Measurements from ENCODE around the gene BMP7. TPM values are rescaled to one million over a fixed set of nuclear protein-coding genes. Genes with fewer than 3 reads are reported as not detected.
"Not testable (repeated sequence)": the region's sequence is repeated elsewhere in the genome, so short reads cannot be mapped to it uniquely, and the experiment has no call there.

The BMP7 gene
- total RNA-seq, 1 donor from 2014 or later = not detected

GRCh38 chr20:57166568-57167291, 99.7 kb downstream of the BMP7 start:
- no peak for DNase-seq

DNA sequence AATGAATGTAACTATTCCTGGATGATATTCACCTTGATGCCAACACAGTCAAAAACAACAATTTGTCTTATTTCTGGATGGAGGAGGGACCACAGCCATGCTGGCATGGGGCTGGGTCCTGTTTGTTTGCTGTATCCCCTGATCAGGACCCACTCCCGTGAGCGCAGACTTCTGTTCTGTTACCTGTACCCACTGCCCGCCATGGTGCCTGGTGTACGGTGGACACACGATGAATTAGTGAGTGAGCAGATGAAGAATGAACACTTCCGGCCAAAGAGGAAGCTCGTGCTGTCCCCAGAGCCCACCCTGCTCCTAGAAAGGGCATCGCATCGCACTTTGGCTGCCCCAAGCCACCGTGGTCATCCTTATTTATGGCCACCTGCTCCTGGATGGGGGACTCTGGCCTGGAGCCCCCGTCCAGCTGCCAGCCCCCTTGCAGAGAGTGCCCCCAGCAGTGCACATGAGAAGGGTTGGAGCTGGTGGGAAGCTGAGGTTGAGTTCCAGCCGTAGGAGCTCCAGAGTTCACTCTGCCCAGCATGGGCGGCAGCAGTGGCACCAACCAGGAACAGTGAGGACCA, 100.9 kb downstream of the BMP7 start:
- no peak for DNase-seq

DNA sequence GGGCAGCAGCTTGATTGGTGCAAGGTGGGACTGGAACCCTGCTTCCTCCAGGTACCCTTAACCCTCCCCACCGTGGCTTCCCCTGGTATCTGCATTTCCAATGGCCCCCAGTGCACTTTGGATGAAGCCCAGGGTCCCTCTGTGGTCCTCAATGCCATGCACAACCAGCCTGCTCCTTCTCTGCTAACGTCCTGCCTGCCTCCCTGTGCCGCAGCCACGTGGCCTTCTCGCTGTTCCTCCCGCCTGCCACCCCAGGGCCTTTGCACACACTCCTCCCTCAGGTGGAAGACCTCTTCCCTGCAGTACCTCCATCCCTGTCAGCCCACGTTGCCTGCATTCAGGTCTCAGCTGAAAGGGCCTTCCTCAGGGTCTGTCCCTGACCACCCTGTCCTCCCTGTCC, 101.6 kb downstream of the BMP7 start:
- no peak for DNase-seq

GRCh38 chr20:57163041-57163440, 103.4 kb downstream of the BMP7 start:
- no peak for DNase-seq

- no peak for DNase-seq
Measured at GRCh38 chr20:57162362-57162652, 104.1 kb downstream of the BMP7 start.

DNA sequence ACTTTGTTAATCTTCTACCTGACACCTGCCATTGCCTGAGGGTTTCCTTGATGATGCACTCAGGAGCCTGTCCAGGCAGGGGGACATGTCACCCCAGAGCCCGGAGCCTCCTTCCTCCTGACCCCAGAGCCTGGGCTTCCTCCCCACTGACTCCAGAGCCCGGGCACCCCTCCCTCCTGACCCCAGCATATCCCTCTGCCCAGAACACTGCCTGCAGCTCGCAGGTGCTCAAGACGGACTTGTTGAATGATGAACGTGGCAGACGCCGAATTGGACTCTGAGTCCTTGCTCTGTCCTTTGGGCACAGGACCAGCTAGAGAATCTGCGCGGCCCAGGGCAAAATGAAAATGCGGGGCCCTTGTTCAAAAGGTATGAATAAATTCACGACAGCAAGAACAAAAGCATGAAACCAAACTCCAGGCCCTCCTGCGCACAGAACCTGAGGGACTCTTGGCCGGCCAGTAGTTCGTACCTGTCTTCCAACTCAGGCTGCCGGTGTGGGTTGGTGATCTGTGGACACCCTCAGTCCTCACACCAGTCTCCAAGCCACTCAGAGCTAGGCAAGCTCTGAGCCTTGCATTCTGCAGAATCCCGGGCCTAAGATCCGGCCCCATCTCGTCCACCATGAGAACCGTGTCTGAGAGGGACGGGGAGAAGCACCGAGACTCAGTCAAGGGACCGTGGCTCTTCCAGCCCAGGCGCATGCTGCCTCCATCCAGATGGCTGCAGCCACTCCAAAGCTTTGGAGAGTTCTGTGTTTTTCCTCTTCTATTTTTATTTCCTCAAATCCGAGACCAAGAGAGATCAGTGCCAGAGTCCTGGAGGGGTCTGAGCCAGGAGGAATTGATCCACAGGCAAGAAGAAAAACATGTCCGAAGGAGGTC, 104.7 kb downstream of the BMP7 start:
- DNase-seq = no peak

- no peak for DNase-seq
Measured at GRCh38 chr20:57160985-57161384, 105.5 kb downstream of the BMP7 start.

DNA sequence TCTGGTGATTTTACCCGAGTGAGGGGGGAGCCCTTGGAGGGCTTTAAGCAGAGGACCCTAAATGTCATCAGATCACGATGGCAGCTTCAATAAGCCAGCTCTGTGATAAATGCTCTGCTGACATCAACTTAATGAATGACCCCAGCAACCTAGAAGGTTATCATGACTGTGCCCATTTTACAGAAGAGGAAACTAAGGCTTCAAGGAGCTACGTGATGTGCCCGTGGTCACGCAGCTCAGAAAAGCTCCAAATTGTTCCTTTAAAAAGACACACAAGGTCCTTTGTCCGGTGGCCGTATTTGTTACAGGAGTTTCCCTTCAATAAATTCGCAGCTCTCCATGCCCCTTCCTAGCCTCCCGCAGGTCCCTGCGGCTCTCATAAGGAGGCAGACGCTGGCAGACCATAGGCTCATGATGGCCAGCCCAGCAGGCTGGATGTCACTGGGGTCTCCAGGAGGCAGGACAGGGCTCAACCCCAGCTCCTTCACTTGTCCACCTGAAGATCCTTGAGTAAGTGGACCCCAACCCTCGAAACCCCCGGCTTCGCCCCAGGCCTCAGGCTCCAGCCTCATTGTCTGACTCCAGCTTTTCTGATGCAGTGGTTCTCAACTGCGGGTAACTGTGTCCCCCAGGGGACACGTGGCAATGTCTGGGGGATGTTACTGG, 106.4 kb downstream of the BMP7 start:
- DNase-seq = no peak

GRCh38 chr20:57159193-57159851, 107.1 kb downstream of the BMP7 start:
- no peak for DNase-seq

GRCh38 chr20:57158474-57158873, 108.0 kb downstream of the BMP7 start:
- DNase-seq = no peak

DNA sequence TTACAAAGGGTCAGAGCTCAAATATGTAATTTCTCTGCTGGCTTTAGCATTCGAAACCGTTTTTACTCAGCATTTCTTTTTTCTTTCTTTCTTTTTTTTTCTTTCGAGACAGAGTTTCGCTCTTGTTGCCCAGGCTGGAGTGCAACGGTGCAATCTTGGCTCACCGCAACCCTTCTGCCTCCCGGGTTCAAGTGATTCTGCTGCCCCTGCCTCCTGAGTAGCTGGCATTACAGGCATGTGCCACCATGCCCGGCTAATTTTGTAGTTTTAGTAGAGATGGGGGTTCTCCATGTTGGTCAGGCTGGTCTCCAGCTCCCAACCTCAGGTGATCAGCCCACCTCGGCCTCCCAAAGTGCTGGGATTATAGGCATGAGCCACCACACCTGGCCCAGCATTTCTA, 108.7 kb downstream of the BMP7 start:
- not testable (repeated sequence) for DNase-seq

- DNase-seq = no peak
Measured at GRCh38 chr20:57157106-57157691, 109.2 kb downstream of the BMP7 start.

- DNase-seq = no peak
Measured at GRCh38 chr20:57156011-57156729, 110.3 kb downstream of the BMP7 start.

GRCh38 chr20:57155415-57155814, 111.0 kb downstream of the BMP7 start:
- DNase-seq = no peak

DNA sequence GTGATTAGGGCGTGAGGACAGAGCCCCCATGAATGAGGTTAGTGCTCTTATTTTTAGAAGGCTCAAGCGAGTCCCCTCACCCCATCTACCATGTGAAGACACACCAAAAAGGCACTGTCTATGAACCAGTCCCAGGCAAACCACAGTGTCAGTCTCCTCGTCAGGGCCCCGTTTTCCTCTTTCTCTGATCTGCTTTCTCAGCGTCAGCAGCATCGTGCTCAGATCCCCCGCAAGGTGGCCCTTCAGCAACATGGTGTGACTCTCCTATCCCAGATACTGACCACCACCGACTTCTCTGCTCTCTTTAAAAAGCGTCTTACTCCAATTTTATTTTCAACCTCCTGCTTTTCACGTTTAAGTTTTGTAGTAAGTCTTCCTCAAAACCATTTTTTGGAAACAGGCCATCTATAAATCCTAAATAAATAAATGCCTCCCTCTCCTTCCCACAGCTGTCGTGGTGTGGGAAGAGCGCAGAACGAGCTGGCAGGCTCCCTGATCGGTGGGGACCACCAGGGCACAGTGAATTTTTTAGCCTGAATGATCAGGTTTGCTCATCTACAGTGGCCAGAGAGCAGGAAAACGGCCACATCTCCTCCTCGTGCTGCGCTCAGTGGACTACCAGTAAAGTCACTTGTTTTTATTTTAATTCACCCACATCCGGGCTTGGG, 113.1 kb downstream of the BMP7 start:
- DNase-seq = no peak

DNA sequence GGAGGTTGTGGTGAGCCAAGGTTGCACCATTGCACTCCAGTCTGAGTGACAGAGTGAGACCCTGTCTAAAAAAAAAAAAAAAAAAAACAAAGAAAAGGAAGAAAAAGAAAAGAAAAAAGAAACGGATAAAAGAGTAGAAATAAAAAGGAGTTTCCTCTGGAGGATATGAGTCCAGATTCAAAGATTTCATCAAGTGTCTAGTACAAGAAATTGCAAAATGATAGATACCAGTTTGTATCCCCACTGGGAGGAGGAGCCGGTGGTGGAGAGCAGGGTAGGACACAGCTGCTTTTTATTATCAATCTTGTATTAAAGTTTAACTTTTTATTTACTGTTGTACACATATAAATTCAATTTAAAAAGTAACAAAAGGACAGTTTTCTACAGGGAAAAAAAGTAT, 113.9 kb downstream of the BMP7 start:
- DNase-seq = no peak

DNA sequence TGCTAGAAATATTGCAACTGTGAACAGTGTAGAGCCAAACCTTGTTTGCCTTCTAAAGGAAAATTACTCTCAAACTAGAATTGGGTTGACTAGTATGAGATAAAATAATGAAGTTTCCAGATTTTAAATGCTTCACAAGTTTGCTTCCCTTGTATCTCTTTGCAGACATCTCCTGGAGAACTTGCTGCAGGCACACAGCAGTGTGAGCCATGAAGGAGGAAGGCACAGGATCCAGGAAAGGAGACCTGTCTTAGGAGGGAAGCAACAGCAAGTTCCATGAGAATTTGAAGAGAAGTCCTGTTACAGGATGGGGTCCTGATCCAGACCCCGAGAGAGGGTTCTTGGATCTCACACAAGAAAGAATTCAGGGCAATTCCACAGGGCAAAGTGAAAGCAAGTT, 115.9 kb downstream of the BMP7 start:
- no peak for DNase-seq

DNA sequence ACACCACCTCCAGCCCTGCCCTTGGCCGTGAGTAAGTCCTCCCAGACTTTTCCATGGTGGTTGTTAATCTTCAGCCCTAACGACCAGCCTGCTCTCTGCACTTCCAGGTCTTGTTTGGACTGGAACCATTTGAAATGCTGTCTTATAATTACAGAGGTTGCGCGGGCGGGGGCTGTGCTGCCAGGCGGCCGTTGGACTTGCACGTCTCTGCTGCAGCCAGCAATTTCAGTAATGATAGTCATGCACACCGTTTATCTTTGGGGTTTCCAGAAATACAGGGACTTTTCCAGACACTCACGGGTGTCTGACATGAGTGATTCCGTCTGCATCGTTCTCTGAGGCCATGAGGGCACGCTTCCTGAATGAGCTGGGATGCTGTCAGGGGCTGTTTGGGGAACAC, 118.2 kb downstream of the BMP7 start:
- no peak for DNase-seq

DNA sequence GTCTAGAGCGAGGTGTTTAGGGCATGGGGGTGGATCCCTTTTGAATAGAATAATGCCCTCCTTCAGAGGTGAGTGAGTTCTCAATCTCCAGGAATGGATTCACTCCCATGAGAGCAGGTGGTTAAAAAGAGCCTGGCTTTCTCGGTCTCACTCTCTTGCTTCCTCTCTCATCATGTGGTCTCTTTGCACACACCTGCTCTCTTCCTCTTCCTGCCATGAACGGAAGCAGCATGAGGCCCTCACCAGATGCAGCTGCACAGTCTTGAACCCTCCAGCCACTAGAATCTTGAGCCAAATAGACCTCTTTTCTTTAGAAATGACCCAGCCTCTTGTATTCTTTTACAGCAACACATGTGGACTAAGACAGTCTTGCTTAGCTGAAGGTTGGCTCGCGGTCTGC, 119.3 kb downstream of the BMP7 start:
- DNase-seq = no peak

DNA sequence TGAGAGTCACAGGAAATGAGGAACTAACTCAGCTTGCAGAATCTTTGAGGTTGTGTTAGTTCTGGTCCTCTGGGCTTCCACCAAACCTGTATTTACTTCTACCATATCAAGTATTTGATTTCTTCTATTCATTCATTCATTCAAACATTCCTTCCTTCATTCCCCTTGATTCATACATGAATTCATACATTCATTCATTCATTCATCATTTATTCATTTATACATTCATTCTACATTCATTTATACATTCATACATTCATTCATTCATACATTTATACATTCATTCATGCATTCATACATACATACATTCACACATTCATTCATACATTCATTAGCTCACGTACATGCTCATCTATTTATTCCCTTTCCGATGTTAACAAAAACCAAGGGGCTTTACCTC, 120.3 kb downstream of the BMP7 start:
- DNase-seq = no peak

DNA sequence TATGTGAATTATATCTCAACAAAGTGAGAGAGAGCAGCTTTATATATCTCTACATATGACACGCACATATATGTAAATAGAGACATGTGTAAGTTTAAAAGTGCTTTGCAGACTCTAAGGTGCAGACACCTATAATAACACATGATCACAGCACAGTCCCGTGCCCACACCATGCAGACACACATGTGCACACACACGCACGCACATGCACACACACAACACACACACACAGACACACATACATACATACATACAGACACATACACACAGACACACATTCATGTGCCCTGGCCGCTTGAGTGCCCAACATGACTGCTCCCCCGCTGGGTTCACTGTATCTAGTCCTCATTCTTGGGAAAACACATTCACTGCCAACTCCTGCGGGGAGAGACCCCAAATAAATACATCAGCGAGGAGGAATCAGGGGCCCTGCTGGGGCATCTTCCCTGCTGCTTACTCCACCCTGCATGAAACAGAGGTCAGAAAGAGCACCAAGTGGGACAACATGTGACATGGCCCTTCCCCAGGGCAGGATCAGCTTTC, 121.3 kb downstream of the BMP7 start:
- DNase-seq = no peak
